Activated T-cell treated with anti-CD3 and anti-CD28 coated beads, Interleukin-2, amount 50 U/mL, for 24 hours (primary cell): ENCODE results near the gene CGNL1.

Experiments used
- DNase-seq: peaks from one replicate; pipeline ENCODE4 v3.0.0-alpha.2; 2020
- H3K27ac Mint-ChIP-seq: 2 replicates; pipeline ENCODE4 v1.8.0; 2020; ENCODE audit warnings: mild to moderate bottlenecking, mixed read lengths
- H3K27me3 Mint-ChIP-seq: 2 replicates; pipeline ENCODE4 v1.8.0; 2020; ENCODE audit warnings: mixed read lengths
- H3K36me3 Mint-ChIP-seq: 2 replicates; pipeline ENCODE4 v1.8.0; 2020; ENCODE audit warnings: low read depth, mixed read lengths
- H3K4me1 Mint-ChIP-seq: 2 replicates; pipeline ENCODE4 v1.8.0; 2020; ENCODE audit warnings: low read depth, mixed read lengths
- H3K4me3 Mint-ChIP-seq: 2 replicates; pipeline ENCODE4 v1.8.0; 2020; ENCODE audit warnings: mild to moderate bottlenecking, moderate library complexity, mixed read lengths
- H3K9me3 Mint-ChIP-seq: 2 replicates; pipeline ENCODE4 v1.8.0; 2020; ENCODE audit warnings: mixed read lengths

The CGNL1 gene

DNA sequence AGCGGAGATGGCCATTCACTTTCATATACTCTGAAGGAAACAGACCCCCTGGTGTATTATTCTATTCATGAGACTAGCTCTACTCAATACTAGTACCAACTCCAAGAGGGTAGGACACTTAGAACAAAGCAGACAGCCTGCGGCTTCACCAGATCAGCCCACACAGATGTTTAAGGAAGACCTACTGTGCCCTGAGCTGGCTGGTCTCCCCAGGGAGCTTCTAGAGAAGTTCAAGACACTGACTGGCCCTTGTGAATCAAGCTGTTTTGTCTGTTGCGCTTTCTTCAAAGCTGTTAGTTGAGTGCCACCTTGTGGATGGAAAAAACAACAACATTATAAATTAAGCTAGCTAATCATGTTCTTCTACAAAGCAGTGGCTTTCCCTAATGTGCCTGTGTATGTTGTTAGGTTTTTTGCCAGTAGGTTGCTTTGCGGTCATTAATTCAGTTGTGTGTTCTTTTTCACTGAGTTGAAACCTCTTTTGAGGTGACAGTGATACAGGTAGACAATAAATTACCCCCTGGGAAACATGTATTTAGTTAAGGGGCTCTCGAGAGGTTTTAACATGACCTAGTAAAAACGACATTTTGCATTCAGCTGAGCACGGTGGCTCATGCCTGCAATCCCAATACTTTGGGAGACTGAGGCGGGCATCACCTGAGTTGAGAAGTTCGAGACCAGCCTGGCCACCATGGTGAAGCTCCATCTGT lies 151.2 kb downstream of the CGNL1 start:
- H3K36me3 Mint-ChIP-seq, result no peaks in the 10 kb centered on the region
- H3K4me3 Mint-ChIP-seq, result no peak overlapping the region
- no peaks in the 10 kb centered on the region for H3K9me3 Mint-ChIP-seq
- no peaks in the 10 kb centered on the region for H3K4me1 Mint-ChIP-seq
- H3K27ac Mint-ChIP-seq, result no peak overlapping the region
- peaks cover 10% of the 10 kb centered on the region for H3K27me3 Mint-ChIP-seq
- DNase-seq, result no peak

DNA sequence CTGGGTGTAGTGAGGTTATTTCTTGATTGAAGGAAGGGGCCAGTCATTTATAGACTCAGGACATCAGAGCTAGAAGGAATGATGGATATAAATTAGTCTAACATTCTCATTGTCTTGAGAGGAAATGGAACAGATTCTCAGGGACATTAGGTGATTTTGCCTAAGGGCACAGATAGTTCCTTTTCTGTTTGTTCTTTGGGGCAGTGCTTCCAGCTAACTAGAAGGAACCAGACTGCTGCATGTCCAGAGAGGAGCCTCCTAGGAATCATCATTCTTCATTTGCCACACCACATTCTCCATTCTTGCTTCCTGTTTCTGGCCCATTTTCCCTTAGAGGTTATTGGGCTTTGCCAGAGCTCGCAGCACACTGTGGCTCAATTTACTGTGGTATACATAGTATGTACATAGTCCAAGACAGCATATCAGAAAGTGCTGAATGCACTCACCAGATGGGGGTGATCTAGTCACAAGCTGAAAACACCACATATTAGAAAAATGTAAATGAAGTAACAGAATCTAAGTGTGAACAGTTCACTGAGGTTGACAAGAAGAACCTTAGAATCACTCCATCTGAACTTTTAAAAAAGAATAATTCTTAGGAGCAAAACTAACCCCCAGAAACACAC lies 152.7 kb downstream of the CGNL1 start:
- DNase-seq, result no peak
- Mint-ChIP-seq H3K9me3 (no peaks in the 10 kb centered on the region), H3K4me1 (no peaks in the 10 kb centered on the region), H3K4me3 (no peak overlapping the region), H3K36me3 (no peaks in the 10 kb centered on the region), H3K27ac (no peak overlapping the region), H3K27me3 (peaks cover 10% of the 10 kb centered on the region)

DNA sequence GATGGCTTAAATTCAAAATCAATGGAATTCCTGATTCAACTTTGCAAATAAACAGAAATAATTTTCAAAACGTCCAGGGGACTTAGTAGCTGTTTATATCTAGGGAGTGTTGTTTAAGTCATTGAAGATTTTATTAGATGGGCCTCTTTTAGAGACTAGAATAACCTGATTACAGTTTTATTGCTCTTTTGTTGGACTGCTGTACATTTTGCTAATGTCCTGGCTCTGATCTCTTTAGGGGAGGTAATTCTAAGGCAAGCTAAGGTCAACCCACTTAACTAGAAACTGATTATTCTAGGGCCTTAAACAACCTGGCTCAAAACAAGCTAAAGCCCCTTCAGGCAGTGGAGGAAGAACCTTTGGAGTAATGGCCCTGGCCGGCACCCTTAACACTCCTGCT lies 153.4 kb downstream of the CGNL1 start:
- no peak overlapping the region for H3K27ac Mint-ChIP-seq
- no peak overlapping the region for H3K4me3 Mint-ChIP-seq
- no peaks in the 10 kb centered on the region for H3K4me1 Mint-ChIP-seq
- no peaks in the 10 kb centered on the region for H3K9me3 Mint-ChIP-seq
- H3K27me3 Mint-ChIP-seq, result peaks cover 10% of the 10 kb centered on the region
- DNase-seq, result no peak
- H3K36me3 Mint-ChIP-seq, result no peaks in the 10 kb centered on the region

DNA sequence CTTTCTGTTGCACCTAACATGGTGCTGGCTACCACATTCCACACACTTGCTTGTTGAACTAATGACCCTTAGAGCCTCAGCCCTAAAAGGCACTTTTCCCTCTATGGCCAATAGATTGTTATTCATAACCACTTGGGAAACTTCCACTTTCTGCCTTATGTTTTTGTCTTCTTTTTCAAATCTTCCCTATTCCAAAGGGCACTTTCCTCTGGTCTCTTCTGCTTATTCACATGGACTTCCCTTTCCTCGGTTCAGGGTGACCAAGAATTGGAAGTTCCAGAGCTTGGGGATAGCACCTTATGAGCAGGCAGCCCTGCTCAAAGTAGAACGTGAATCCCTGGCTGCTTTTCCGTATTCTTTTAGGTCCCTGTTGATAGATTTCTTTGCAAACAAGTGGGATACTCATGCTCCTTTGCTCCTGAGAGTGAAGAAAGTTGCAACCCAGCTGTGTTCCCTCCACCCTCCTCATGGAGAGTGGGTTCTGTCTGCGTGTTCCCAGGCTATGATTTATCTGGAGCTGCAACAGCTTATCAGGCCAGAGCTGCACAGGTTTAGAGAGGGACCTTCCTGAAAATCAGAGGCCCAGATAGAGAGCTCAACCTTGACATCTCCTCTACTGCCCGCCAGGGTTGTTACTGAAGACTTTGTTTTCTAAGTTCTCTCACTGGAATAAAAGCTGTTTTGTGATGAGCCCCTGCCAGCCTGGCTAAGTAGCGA lies 156.6 kb downstream of the CGNL1 start:
- H3K27ac Mint-ChIP-seq, result no peak overlapping the region
- H3K9me3 Mint-ChIP-seq, result peaks cover 2% of the 10 kb centered on the region
- H3K4me1 Mint-ChIP-seq, result no peaks in the 10 kb centered on the region
- H3K36me3 Mint-ChIP-seq, result no peaks in the 10 kb centered on the region
- H3K4me3 Mint-ChIP-seq, result no peak overlapping the region
- H3K27me3 Mint-ChIP-seq, result peaks cover 9% of the 10 kb centered on the region
- no peak for DNase-seq

DNA sequence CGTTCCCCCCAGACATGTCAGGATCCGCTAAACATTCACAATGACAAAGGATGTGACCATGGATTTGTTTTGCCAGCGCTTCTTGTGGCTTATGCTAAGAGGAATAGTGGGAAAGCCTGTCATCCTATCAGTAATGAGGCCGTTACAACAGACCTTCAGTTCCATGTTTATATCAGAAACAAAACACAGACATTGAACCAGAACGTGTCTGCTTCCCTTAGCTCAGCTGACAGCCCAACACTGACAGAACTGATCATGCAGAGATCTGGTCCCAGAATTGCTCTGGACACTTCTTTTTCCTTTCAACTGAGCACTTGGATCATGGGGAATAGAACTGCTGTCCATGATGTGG lies 157.1 kb downstream of the CGNL1 start:
- H3K4me1 Mint-ChIP-seq, result no peaks in the 10 kb centered on the region
- H3K4me3 Mint-ChIP-seq, result no peak overlapping the region
- H3K9me3 Mint-ChIP-seq, result peaks cover 2% of the 10 kb centered on the region
- DNase-seq, result no peak
- peaks cover 9% of the 10 kb centered on the region for H3K27me3 Mint-ChIP-seq
- H3K36me3 Mint-ChIP-seq, result no peaks in the 10 kb centered on the region
- no peak overlapping the region for H3K27ac Mint-ChIP-seq

DNA sequence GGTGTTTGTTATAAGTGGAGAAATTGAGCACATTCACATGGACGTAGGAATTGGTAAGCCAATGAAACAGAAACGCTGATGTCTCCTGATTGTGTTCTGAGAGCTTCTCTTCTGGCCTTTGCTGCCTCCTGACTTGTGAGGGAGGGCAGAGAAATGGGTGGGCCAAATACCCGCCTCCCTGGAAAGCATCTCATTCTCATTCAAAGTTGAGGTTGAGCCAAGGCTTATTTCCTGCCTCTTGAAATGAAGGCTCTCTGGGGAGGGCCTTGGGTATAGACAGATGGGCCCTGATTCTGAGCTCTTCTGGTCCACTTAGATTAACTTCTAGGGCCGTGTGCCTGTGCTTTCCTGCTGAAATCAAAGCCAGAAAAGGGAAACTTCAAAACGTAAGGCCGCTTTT lies 158.0 kb downstream of the CGNL1 start:
- Mint-ChIP-seq H3K27ac (no peak overlapping the region), H3K27me3 (peaks cover 8% of the 10 kb centered on the region), H3K36me3 (no peaks in the 10 kb centered on the region), H3K9me3 (peaks cover 2% of the 10 kb centered on the region), H3K4me3 (no peak overlapping the region), H3K4me1 (no peaks in the 10 kb centered on the region)
- no peak for DNase-seq

DNA sequence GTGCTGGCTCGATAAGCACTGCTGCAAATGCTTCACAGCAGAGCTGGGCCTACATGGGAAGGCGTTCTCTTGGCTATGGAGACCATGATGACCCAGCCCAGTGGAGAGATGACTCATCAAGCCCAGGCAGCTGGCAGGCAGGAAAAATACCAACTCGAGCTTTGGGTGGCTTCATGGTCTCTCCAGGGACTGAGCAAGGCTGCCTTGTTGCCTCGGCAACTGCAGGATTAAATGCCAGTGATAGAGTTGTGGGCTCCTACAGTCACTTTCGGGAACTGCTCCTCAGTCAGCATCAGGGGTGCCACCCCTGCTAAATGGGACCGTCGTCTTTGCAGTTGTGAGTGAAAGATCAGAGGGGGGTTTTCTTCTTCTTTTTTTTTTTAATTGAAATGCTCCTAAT lies 160.8 kb downstream of the CGNL1 start:
- H3K27me3 Mint-ChIP-seq, result peaks cover 18% of the 10 kb centered on the region
- peaks cover 7% of the 10 kb centered on the region for H3K4me1 Mint-ChIP-seq
- DNase-seq, result no peak
- H3K36me3 Mint-ChIP-seq, result no peaks in the 10 kb centered on the region
- no peak overlapping the region for H3K27ac Mint-ChIP-seq
- no peak overlapping the region for H3K4me3 Mint-ChIP-seq
- peaks cover 6% of the 10 kb centered on the region for H3K9me3 Mint-ChIP-seq

DNA sequence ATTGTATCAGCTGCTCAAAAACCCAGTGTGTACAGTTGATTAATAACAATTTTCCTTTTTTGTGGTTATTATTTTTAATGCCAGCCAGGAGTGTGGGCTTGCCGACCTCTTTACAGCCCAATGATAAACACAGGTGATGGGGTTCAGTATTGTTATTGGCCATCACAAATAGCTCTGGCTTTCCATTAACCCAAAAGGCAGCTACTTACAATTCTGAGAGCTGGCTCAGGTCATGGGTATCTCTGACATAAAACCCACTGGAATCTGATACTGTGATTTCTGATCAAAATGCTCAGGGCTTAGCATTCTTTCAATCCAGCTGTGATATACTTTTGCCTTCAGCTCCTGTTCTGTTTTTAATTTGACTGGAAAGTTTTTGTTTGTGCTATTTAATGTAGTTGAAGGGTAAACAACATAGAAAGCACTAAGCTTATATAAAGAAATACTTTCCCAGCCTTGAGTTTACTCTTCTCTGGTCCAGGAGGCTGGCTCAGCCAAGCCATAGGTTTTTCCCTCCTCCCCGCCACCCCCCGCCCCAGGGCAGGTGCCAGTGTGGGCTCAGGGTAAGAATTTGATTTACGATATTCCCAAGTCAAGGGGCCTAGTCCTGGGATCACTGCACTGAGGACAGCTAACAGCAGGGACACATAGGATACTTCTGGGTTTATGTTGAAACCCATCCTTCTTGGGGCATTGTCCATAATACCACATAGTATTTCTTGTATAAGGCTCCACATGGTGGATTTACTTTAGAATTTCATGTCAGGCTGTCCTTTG lies 161.4 kb downstream of the CGNL1 start:
- H3K4me1 Mint-ChIP-seq, result peaks cover 7% of the 10 kb centered on the region
- H3K9me3 Mint-ChIP-seq, result peaks cover 6% of the 10 kb centered on the region
- H3K36me3 Mint-ChIP-seq, result no peaks in the 10 kb centered on the region
- H3K4me3 Mint-ChIP-seq, result no peak overlapping the region
- peaks cover 20% of the 10 kb centered on the region for H3K27me3 Mint-ChIP-seq
- no peak overlapping the region for H3K27ac Mint-ChIP-seq
- DNase-seq, result no peak

DNA sequence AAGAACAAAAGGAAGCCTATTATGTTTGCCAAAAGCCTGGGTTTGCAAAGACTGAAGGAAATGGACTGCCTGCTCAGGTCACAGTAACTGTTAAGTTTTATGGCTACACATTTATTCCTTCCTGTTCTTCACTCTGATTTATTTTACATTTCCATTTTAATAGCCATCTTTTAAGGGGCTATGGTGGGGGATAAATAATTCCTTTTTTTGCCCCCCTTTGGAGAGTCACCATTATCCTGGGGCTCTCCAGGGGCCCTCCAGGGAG lies 161.9 kb downstream of the CGNL1 start:
- Mint-ChIP-seq H3K4me1 (peaks cover 7% of the 10 kb centered on the region), H3K36me3 (no peaks in the 10 kb centered on the region), H3K27ac (no peak overlapping the region), H3K27me3 (peaks cover 23% of the 10 kb centered on the region), H3K4me3 (no peak overlapping the region), H3K9me3 (peaks cover 6% of the 10 kb centered on the region)
- no peak for DNase-seq

DNA sequence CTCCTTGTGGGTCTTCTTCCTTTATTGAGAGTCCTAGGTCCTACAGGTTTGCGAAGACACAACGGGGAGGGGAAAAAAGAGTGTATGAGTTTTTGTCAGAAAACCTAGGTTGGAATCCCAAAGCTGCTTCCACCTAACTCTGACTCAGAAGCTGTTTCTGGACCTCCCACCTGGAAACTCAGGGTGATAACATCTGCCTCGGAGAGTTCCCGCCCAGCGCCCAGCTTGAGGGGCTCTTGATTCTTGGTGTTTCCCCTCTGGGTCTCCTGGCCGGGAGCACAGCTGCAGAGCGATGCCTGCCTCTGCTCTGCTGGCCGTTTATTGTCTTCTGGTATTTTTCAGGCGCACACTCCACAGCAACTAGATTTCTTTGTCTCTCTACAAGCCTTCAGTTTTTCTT lies 162.5 kb downstream of the CGNL1 start:
- Mint-ChIP-seq H3K27me3 (peaks cover 26% of the 10 kb centered on the region), H3K36me3 (no peaks in the 10 kb centered on the region), H3K27ac (no peak overlapping the region), H3K9me3 (peaks cover 6% of the 10 kb centered on the region), H3K4me1 (peaks cover 7% of the 10 kb centered on the region), H3K4me3 (no peak overlapping the region)
- no peak for DNase-seq

DNA sequence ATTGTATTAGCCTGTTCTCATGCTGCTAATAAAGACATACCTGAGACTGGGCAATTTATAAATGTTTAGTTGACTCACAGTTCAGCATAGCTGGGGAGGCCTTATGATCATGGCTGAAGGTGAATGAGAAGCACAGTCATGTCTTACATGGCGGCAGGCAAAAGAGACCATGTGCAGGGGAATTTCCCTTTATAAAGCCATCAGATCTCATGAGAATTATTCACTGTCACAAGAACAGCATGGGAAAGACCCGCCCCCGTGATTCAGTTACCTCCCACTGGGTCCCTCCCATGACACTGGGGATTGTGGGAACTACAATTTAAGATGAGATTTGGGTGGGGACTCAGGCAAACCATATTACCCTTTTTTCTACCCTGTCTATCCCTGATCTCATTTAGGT lies 163.9 kb downstream of the CGNL1 start:
- H3K9me3 Mint-ChIP-seq, result peaks cover 6% of the 10 kb centered on the region
- no peak for DNase-seq
- peaks cover 7% of the 10 kb centered on the region for H3K4me1 Mint-ChIP-seq
- H3K27ac Mint-ChIP-seq, result peak overlapping the region; percentile 50
- H3K36me3 Mint-ChIP-seq, result no peaks in the 10 kb centered on the region
- H3K27me3 Mint-ChIP-seq, result peaks cover 26% of the 10 kb centered on the region
- no peak overlapping the region for H3K4me3 Mint-ChIP-seq

DNA sequence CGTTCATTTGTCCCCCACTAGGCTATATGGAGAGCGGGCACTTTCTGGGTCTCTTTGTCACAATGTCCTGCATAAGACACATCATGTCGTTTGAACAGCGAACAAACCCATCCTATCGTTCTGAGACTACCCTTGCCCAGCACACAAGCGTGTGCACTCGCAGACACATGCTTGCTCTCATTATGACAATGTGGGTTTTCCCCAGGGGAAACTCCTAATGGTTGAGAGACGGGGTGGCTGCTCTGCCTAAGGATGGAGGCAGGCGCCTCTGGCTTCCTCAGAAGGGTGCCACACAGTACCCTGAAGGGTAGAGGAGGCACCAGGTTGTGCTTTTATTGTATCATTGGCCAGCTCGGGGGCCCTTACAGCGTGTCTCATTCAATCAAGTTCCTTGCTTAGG lies 164.4 kb downstream of the CGNL1 start:
- peak overlapping the region; percentile 50 for H3K27ac Mint-ChIP-seq
- H3K36me3 Mint-ChIP-seq, result no peaks in the 10 kb centered on the region
- DNase-seq, result no peak
- H3K4me1 Mint-ChIP-seq, result peaks cover 7% of the 10 kb centered on the region
- H3K9me3 Mint-ChIP-seq, result peaks cover 6% of the 10 kb centered on the region
- H3K27me3 Mint-ChIP-seq, result peaks cover 26% of the 10 kb centered on the region
- H3K4me3 Mint-ChIP-seq, result no peak overlapping the region

DNA sequence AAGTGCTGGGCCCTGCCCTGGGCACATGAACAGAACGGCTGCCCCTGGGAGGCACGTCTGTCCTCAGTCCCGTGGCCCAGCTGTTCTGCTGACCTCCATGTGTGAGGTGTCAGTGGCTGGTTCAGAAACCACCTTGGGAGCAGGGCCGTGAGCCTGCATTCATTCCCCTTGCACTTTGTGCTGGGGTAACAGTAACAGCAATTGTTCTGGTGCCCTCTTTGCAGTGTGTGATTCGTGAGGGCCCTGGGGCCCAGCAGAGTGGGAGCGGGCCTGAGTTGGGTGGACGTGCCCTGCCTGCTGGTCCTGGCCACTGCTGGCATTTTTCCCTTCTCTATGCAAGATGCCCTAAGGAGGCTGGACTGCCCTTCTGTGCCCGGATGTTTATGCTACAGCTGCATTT lies 165.0 kb downstream of the CGNL1 start:
- Mint-ChIP-seq H3K4me3 (no peak overlapping the region), H3K27me3 (peaks cover 23% of the 10 kb centered on the region), H3K4me1 (peaks cover 7% of the 10 kb centered on the region), H3K27ac (no peak overlapping the region), H3K36me3 (no peaks in the 10 kb centered on the region), H3K9me3 (peaks cover 5% of the 10 kb centered on the region)
- no peak for DNase-seq

DNA sequence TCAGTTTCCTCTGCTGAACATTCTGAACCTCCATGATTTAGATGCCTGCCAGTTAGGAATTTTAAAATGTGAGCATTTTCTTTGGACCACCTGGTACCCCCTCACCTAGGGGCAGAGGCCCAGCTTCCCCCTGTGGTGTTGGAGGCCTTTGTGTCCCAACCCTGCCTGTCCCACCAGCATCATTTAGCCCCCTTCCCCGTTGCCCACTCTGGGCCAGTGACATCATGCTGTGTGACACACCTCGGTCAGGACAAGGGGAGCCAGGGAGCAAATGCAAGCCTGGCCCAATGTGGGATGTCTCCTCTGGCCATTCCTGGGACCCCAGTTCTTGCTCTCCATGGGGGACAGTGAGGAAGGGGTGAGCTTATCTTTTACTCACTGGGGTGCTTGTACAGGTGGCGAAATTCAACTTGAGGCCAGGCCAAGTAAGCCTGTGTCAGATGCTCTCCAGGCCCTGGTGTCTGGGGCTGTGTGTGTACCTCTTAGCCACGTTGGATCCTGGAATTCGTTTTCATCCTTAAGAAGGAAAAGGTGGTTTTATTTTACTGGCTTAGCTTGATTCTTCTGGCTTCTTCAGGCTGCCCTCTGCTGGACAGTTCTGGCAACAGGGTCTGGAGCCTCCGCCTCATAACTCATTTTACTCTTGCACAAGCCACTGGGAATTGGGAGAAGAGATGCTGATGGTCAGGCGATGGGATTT lies 165.7 kb downstream of the CGNL1 start:
- Mint-ChIP-seq H3K4me1 (peaks cover 7% of the 10 kb centered on the region), H3K27ac (no peak overlapping the region), H3K4me3 (no peak overlapping the region), H3K9me3 (peaks cover 5% of the 10 kb centered on the region), H3K27me3 (peaks cover 23% of the 10 kb centered on the region), H3K36me3 (no peaks in the 10 kb centered on the region)
- DNase-seq, result peak; percentile 51
